GM19467 (cell line): ENCODE results near the gene GSG1L.

Experiments used
- ATAC-seq: cut with Tn5 transposase; IDR thresholded peaks from one replicate; pipeline ENCODE4 v1.9.1; 2021; ENCODE audit warnings: mild to moderate bottlenecking, moderate library complexity; ENCODE audit not compliant: unreplicated experiment

GSG1L gene

GRCh38 chr16:27764869-27765675 lies 298.4 kb downstream of the GSG1L start:
- no peak for ATAC-seq

- ATAC-seq, result no peak
Observed at GRCh38 chr16:27764427-27764826, 299.1 kb downstream of the GSG1L start.

- ATAC-seq, result no peak
Observed at GRCh38 chr16:27762441-27762840, 301.1 kb downstream of the GSG1L start.

- no peak for ATAC-seq
Observed at GRCh38 chr16:27761816-27762215, 301.7 kb downstream of the GSG1L start.

GRCh38 chr16:27760789-27761176 lies 302.7 kb downstream of the GSG1L start:
- no peak for ATAC-seq

GRCh38 chr16:27759967-27760788 lies 303.3 kb downstream of the GSG1L start:
- no peak for ATAC-seq

- no peak for ATAC-seq
Observed at GRCh38 chr16:27759301-27759871, 304.1 kb downstream of the GSG1L start.

GRCh38 chr16:27758544-27758943 lies 305.0 kb downstream of the GSG1L start:
- ATAC-seq, result no peak

- ATAC-seq, result no peak
Observed at GRCh38 chr16:27756206-27756970, 307.1 kb downstream of the GSG1L start.

- ATAC-seq, result no peak
Observed at GRCh38 chr16:27754788-27755690, 308.5 kb downstream of the GSG1L start.

- no peak for ATAC-seq
Observed at GRCh38 chr16:27753563-27753962, 310.0 kb downstream of the GSG1L start.

- no peak for ATAC-seq
Observed at GRCh38 chr16:27752241-27752640, 311.3 kb downstream of the GSG1L start.

GRCh38 chr16:27751676-27752075 lies 311.8 kb downstream of the GSG1L start:
- no peak for ATAC-seq

GRCh38 chr16:27751233-27751632 lies 312.3 kb downstream of the GSG1L start:
- ATAC-seq, result no peak

GRCh38 chr16:27749946-27750345 lies 313.6 kb downstream of the GSG1L start:
- ATAC-seq, result no peak

- ATAC-seq, result no peak
Observed at GRCh38 chr16:27749547-27749875, 314.0 kb downstream of the GSG1L start.

- no peak for ATAC-seq
Observed at GRCh38 chr16:27748868-27749546, 314.5 kb downstream of the GSG1L start.

GRCh38 chr16:27747946-27748345 lies 315.6 kb downstream of the GSG1L start:
- no peak for ATAC-seq

GRCh38 chr16:27746076-27746855 lies 317.2 kb downstream of the GSG1L start:
- ATAC-seq, result no peak
